HG03520 (cell line): ENCODE measurements around the gene GARS1.

Experiments
- ATAC-seq: cut with Tn5 transposase; IDR thresholded peaks from one replicate; pipeline ENCODE4 v1.9.1; 2021; ENCODE audit warnings: mild to moderate bottlenecking, moderate library complexity; ENCODE audit not compliant: unreplicated experiment

GARS1 gene

DNA sequence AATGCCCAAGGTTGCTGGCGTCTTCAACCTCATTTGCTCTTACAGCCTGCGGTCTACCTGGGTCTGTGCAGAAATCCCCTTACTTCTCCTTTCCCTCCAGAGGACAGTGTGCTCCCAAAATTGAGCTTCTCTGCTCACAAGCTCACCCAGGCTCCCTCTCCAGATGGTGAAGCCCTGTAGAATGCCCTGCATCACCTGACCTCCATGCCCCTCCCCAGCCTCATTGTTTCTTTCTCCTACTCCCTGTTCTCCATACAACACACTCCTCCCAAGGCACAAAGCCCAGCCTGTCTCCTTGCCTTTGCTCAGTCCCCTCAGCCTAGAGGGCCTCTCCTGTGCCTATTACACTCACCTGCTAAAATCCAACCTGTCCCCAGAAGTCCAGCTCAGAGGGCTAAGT is 84.1 kb downstream of the GARS1 start:
- no peak for ATAC-seq

DNA sequence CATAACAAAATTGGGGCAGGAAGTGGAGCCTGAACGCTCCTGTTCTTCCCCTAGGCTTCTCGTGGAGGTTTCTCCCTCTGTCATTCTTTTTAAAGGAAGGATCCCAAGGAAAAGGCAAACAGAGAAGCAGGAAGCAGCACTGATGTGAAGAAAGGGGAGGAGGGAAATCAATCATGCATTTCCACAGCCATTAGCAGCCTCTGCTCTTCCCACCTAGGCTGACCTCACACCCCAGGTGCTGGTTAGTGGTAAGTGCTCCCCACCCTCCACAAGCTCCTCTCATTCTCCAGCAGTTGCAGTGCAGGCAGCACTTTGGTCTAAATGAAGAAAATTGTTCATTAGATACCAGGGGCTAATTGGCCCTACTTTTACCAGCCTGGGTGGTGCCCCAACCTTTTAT is 85.0 kb downstream of the GARS1 start:
- ATAC-seq = no peak

DNA sequence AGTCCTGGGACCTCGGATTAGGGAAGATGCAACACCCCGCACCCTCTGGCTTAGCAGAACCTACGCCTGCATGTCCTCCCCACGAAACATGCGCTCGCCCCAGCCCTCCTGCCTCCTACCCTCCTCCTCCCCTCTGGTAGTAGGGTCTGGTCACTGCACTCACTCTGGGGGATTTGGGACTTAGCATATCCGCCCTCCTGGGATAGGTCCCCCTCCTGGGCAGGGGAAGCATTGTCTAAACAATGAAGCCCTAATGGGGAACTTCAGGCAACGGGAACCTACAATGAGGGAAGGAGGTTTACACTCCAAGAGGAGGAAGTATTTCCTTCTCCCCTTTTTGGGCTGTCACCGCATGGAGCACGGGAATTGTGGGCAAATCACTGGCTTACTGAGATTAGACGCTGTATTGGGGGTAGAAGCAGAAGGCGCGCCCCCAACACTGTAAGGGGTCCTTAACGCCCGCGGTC is 86.7 kb downstream of the GARS1 start:
- no peak for ATAC-seq

GRCh38 chr7:30681815-30682211 is 87.1 kb downstream of the GARS1 start:
- no peak for ATAC-seq

DNA sequence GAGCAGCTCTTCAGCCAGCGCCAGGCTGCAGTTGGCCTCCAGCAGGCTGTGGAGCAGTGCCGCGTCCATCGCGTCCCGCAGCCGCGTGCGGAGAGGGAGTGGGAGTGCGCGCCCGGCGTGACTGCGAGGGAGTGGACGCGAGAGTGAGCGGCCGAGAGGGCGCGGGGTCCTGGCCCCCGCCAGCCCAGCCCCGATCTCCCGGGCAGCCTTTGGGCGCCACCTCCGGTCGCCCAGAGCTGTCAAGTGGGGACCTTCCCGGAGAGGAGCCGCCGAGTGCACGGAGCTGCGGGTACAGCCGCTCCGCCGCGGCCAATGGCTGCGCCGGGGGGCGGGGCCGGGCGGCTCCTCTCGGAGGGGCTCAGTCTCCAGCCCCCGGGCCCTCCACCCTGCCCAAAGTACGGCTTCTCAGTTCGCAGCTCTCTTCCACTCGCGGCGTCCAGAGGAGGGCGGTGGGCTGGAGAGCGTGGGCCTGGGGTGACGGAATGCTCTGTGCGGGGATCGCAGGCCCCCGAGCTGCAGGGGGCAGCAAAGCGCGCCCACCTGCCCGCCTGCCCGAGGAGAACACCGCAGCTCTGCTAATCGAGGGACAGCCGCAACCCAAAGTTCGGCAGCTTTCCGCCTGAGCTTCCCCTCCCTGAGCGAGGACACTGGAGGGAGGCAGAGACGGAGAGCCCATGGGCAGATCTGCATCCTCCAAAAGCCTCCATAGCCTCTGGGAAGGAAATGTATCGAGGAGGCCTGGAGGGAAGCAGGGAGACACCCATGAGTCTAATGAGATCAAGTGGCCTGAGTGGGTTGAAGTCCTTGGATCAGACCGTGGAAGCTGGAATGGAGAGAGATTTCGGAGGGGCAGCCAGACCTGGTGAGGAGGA is 87.8 kb downstream of the GARS1 start, which contains the start of gene CRHR2:
CRHR2 (minus strand) TSS at position 245 of the 872 bp plus-strand sequence; CDS start at position 69, 176 bp downstream.
- ATAC-seq = no peak

GRCh38 chr7:30683306-30683705 is 88.6 kb downstream of the GARS1 start:
- no peak for ATAC-seq
